Astrocyte of the spinal cord (primary cell): ENCODE measurements around the gene ATP8B1.
A peak's percentile ranks its signal among the peaks of the same experiment; 100 is the strongest.

ENCODE experiments used
- DNase-seq: peaks from one replicate; pipeline ENCODE4 v3.0.0; 2011; ENCODE audit warnings: low read depth, low spot score
- H3K4me3 ChIP-seq: 2 replicates; pipeline ENCODE4 v1.5.1; 2011; ENCODE audit warnings: low read depth, mild to moderate bottlenecking, low read length, moderate library complexity
- in situ Hi-C: cut with HindIII; loops from 2 replicates; pipeline ENCODE4 v1.10.0; 2017; ENCODE audit warnings: low sequenced_read_pairs
- TF ChIP-seq, protein P1 (sequence below): IDR thresholded peaks from 2 replicates; pipeline ENCODE4 v1.5.1; 2012; ENCODE audit warnings: low read depth, mild to moderate bottlenecking, low read length, inconsistent platforms

ATP8B1 gene

DNA sequence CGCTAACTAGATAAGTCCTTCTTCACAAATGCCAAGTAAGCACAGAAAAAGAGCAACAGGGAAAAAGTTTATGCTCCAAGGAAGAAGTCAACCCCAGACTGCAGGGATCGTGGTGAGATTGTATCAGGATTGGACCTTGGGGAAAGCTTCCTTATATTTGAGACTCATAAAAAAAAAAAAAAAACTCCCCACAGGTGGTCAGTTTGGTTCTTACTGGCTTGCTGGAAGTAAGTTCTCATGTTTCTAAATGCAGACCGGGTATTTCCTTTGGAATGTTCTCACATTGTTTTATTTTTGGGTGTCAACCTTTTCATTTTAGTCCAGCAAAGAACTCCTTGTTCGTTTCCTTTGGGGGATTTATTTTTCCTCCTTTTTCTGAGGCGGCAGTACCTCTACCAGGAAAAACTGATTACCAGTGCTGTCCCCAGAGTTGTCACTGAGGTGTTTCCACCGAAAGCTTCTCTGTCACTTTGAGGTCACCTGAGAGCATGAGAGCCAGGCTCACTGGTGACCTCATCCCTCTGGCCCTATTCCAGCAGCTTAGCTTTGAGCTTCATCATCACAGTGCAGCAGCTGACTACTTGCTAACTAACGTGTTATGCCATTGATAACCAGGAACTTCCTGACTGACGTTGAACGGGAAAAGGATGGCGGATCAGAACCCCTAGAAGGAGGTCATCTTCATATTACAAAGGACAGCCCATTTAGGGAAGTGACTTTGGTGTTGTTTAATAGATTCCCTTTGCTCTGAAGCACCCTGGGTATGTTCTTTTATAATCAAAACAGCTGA is 16.8 kb upstream of the ATP8B1 start:
- H3K4me3 ChIP-seq = no peak overlapping the region
- TF ChIP-seq, protein P1, sequence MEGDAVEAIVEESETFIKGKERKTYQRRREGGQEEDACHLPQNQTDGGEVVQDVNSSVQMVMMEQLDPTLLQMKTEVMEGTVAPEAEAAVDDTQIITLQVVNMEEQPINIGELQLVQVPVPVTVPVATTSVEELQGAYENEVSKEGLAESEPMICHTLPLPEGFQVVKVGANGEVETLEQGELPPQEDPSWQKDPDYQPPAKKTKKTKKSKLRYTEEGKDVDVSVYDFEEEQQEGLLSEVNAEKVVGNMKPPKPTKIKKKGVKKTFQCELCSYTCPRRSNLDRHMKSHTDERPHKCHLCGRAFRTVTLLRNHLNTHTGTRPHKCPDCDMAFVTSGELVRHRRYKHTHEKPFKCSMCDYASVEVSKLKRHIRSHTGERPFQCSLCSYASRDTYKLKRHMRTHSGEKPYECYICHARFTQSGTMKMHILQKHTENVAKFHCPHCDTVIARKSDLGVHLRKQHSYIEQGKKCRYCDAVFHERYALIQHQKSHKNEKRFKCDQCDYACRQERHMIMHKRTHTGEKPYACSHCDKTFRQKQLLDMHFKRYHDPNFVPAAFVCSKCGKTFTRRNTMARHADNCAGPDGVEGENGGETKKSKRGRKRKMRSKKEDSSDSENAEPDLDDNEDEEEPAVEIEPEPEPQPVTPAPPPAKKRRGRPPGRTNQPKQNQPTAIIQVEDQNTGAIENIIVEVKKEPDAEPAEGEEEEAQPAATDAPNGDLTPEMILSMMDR = no peak
- in situ Hi-C loops = no loop called here
- DNase-seq = peak; percentile 90

DNA sequence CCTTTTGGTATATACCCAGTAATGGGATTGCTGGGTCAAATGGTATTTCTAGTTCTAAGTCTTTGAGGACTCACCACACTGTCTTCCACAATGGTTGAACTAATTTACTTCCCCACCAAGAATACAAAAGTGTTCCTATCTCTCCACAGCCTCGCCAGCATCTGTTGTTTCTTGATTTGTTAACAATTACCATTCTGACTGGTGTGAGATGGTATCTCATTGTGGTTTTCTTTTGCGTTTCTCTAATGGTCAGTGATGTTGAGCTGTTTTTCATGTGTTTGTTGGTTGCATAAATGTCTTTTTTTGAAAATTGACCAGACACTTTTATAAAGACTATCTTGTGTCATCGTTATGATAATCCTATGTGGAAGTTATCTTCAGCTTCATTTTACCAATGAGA is 16.0 kb upstream of the ATP8B1 start:
- TF ChIP-seq, protein P1 = no peak
- DNase-seq = no peak
- in situ Hi-C loops = no loop called here
- no peak overlapping the region for H3K4me3 ChIP-seq

DNA sequence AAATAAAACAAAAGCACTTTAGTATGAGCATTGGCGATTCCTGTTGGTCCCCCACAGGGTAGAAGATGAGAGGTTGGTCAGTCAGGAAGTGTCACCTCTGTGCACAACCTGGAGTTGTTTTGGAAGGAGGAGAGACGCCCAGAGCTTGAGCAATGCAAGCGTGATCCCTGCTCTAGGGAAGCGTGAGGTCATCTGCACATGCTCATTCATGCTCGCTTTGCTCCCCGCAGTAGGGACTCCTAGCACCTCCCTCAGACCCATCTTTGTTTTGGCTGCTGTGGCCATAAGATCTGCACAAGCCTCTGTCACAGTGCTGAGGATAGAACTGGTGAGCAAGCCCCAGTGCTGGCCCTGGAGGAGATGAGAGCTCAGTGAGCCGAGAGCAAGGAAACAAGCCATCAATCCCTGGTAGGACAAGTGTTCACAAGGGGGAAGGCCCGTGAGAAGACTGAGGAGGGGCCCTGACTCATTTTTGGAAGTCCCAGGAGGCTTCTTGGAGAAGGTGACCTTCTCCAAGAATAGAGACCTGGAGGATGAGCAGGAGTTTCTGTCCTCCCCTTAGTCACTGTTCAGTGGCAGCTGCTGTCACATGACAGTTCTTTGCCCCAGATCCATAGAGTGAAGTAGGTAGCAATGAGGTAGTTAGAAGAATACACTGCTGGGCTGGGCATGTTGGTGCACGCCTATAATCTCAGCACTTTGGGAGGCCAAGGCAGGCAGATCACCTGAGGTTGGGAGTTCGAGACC is 13.3 kb upstream of the ATP8B1 start:
- in situ Hi-C loops = no loop called here
- TF ChIP-seq, protein P1 = no peak
- no peak for DNase-seq
- no peak overlapping the region for H3K4me3 ChIP-seq

DNA sequence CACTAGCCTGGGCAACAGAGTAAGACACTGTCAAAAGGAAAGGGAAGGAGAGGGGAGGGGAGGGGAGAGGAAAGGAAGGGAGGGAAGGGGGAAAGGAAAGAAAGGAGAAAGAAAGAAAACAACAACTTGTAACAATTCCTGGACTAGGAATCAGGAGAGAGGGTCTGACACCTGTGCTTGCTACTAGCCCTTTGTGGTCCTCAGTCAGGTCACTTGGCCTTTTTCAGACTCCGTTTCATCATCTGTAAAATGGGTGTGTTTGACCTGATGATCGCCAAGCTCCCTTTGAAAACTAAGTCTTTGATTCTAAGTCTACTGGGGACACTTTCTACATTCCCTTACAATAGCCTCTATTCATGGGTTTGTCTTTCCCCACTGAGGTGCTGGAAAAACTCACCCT is 11.4 kb upstream of the ATP8B1 start:
- no peak overlapping the region for H3K4me3 ChIP-seq
- no peak for DNase-seq
- in situ Hi-C loops = no loop called here
- TF ChIP-seq, protein P1 = no peak

DNA sequence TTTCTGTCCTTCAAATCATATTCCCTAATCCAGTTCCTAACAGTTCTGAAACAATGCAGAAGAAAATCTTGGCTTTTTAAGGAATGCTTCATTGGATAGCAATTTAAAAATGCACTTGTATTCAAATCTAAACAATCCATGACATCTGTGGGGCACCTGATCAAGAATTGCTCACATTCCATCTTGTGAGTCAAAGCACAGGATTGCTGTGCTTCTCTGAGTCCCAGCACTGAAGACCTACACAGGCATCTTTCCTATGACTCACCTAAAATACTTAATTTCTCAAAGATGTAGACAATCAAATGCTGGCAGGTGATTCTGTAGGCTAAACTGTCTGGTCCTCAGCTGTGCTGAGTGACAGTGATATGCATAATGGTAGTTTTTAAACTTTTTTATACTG is 10.1 kb upstream of the ATP8B1 start:
- DNase-seq = peak; percentile 94
- in situ Hi-C loops = no loop called here
- H3K4me3 ChIP-seq = no peak overlapping the region
- TF ChIP-seq, protein P1 = no peak

DNA sequence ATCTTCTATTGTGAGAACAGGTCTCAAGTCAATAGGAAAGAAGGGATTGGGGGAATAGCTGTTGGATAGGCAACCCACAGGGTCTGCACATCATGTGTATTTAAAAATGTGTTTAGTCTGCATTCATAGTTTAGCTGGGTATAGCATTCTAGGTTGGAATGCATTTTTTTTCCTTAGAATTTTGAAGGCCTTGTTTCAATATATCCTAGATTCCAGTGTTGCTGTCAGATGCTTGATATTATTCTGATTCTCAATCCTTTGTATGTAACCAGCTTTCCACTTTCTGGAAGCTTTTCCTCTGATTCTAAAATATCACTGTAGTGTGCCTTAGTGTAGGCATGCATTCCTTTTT is 9.0 kb upstream of the ATP8B1 start:
- H3K4me3 ChIP-seq = no peak overlapping the region
- DNase-seq = no peak
- in situ Hi-C loops = no loop called here
- TF ChIP-seq, protein P1 = no peak
